ENCODE data around the gene SDF4. TPM values are rescaled to one million over a fixed set of nuclear protein-coding genes. Genes with fewer than 3 reads are reported as not detected.
A peak's percentile ranks its signal among the peaks of the same experiment; 100 is the strongest.

SDF4 gene
- total and polyA plus RNA-seq, 2 of the 13 experiments (the other 11 are each of a cell fraction or from before 2014, with no cell fraction given) = 80.8 to 107 TPM

DNA sequence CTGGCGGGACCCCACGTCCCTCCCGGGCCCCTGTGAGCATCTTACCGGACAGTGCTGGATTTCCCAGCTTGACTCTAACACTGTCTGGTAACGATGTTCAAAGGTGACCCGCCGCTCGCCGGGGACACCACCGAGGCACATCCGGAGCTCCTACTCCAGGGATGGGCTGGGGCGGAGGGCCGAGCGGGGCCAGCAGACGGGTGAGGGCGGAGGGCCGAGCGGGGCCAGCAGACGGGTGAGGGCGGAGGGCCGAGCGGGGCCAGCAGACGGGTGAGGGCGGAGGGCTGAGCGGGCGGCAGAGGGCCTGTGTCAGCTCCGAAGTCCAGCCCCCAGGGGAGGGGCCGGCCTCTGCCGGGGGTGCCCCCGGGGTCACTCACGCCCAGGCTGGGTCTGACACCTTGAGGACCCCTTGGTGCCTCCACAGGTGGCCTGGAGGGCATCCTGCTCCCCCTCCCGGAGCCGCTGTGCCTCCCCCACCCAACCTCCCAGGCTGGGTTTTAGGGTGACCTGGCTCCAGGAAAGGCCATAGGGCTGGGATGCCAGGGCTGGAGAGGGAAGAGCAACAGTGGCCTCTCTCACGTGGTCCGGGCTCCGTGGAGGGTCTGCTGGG, 63.9 kb downstream of the SDF4 start (continued):
- TF ChIP-seq, protein P1, sequence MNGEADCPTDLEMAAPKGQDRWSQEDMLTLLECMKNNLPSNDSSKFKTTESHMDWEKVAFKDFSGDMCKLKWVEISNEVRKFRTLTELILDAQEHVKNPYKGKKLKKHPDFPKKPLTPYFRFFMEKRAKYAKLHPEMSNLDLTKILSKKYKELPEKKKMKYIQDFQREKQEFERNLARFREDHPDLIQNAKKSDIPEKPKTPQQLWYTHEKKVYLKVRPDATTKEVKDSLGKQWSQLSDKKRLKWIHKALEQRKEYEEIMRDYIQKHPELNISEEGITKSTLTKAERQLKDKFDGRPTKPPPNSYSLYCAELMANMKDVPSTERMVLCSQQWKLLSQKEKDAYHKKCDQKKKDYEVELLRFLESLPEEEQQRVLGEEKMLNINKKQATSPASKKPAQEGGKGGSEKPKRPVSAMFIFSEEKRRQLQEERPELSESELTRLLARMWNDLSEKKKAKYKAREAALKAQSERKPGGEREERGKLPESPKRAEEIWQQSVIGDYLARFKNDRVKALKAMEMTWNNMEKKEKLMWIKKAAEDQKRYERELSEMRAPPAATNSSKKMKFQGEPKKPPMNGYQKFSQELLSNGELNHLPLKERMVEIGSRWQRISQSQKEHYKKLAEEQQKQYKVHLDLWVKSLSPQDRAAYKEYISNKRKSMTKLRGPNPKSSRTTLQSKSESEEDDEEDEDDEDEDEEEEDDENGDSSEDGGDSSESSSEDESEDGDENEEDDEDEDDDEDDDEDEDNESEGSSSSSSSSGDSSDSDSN (CRISPR knock-in tag; IDR thresholded peaks at IDR 0.05) = peak; percentile 59
- peak; percentile 51; the same call in 1 of the 2 replicates for TF ChIP-seq ETV5 (CRISPR knock-in tag; IDR thresholded peaks at IDR 0.05; ENCODE audit: borderline replicate concordance)
- TF ChIP-seq NR3C1 (CRISPR knock-in tag; IDR thresholded peaks at IDR 0.05) = no peak
- TF ChIP-seq, protein P2, sequence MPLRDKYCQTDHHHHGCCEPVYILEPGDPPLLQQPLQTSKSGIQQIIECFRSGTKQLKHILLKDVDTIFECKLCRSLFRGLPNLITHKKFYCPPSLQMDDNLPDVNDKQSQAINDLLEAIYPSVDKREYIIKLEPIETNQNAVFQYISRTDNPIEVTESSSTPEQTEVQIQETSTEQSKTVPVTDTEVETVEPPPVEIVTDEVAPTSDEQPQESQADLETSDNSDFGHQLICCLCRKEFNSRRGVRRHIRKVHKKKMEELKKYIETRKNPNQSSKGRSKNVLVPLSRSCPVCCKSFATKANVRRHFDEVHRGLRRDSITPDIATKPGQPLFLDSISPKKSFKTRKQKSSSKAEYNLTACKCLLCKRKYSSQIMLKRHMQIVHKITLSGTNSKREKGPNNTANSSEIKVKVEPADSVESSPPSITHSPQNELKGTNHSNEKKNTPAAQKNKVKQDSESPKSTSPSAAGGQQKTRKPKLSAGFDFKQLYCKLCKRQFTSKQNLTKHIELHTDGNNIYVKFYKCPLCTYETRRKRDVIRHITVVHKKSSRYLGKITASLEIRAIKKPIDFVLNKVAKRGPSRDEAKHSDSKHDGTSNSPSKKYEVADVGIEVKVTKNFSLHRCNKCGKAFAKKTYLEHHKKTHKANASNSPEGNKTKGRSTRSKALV (CRISPR knock-in tag; IDR thresholded peaks at IDR 0.05) = no peak
- TF ChIP-seq, protein P3, sequence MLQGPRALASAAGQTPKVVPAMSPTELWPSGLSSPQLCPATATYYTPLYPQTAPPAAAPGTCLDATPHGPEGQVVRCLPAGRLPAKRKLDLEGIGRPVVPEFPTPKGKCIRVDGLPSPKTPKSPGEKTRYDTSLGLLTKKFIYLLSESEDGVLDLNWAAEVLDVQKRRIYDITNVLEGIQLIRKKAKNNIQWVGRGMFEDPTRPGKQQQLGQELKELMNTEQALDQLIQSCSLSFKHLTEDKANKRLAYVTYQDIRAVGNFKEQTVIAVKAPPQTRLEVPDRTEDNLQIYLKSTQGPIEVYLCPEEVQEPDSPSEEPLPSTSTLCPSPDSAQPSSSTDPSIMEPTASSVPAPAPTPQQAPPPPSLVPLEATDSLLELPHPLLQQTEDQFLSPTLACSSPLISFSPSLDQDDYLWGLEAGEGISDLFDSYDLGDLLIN (CRISPR knock-in tag; IDR thresholded peaks at IDR 0.05; ENCODE audit: borderline replicate concordance) = no peak
- no peak for TF ChIP-seq HCFC1 (IDR thresholded peaks at IDR 0.05; ENCODE audit: low read depth, low read length)
- TF ChIP-seq SETDB1 (CRISPR knock-in tag; IDR thresholded peaks at IDR 0.05; ENCODE audit: borderline replicate concordance) = no peak
- TF ChIP-seq, protein P4, sequence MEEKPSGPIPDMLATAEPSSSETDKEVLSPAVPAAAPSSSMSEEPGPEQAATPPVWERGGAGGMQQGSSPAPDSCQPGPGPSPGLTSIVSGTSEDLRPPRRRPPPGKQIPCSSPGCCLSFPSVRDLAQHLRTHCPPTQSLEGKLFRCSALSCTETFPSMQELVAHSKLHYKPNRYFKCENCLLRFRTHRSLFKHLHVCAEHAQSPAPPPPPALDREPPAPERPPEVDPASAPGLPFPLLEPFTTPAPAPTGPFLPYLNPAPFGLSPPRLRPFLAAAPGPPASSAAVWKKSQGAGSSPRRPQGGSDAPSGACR (CRISPR knock-in tag; IDR thresholded peaks at IDR 0.05) = no peak
- peak; percentile 38; the same call in 1 of the 2 replicates for TF ChIP-seq RXRB (CRISPR knock-in tag; IDR thresholded peaks at IDR 0.05; ENCODE audit: borderline replicate concordance)
- TF ChIP-seq, protein P5, sequence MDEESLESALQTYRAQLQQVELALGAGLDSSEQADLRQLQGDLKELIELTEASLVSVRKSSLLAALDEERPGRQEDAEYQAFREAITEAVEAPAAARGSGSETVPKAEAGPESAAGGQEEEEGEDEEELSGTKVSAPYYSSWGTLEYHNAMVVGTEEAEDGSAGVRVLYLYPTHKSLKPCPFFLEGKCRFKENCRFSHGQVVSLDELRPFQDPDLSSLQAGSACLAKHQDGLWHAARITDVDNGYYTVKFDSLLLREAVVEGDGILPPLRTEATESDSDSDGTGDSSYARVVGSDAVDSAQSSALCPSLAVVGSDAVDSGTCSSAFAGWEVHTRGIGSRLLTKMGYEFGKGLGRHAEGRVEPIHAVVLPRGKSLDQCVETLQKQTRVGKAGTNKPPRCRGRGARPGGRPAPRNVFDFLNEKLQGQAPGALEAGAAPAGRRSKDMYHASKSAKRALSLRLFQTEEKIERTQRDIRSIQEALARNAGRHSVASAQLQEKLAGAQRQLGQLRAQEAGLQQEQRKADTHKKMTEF (CRISPR knock-in tag; IDR thresholded peaks at IDR 0.05) = peak; percentile 2; the same call in 1 of the 2 replicates
- no peak for TF ChIP-seq JUN (CRISPR knock-in tag; IDR thresholded peaks at IDR 0.05)
- no peak for TF ChIP-seq ZNF674 (CRISPR knock-in tag; IDR thresholded peaks at IDR 0.05; ENCODE audit: low read depth)
- TF ChIP-seq SAP130 (CRISPR knock-in tag; IDR thresholded peaks at IDR 0.05; ENCODE audit: low read depth) = 0 out of 2 replicates have a peak, but pooled peaks have one; percentile 21
- no peak for TF ChIP-seq ZNF460 (CRISPR knock-in tag; IDR thresholded peaks at IDR 0.05; ENCODE audit: borderline replicate concordance)
- TF ChIP-seq ZFX (CRISPR knock-in tag; IDR thresholded peaks at IDR 0.05; ENCODE audit: low read depth) = no peak; the same call in 1 of the 2 replicates
- TF ChIP-seq GABPA (IDR thresholded peaks at IDR 0.05; ENCODE audit: low read depth, low read length) = no peak
- no peak for TF ChIP-seq GABPA (CRISPR knock-in tag; IDR thresholded peaks at IDR 0.05; ENCODE audit: low read depth)
- no peak for TF ChIP-seq RBAK (CRISPR knock-in tag; IDR thresholded peaks at IDR 0.05)
- TF ChIP-seq, protein P6, sequence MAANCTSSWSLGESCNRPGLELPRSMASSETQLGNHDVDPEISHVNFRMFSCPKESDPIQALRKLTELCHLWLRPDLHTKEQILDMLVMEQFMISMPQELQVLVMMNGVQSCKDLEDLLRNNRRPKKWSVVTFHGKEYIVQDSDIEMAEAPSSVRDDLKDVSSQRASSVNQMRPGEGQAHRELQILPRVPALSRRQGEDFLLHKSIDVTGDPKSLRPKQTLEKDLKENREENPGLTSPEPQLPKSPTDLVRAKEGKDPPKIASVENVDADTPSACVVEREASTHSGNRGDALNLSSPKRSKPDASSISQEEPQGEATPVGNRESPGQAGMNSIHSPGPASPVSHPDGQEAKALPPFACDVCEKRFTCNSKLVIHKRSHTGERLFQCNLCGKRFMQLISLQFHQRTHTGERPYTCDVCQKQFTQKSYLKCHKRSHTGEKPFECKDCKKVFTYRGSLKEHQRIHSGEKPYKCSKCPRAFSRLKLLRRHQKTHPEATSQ (CRISPR knock-in tag; IDR thresholded peaks at IDR 0.05; ENCODE audit: borderline replicate concordance) = no peak
- TF ChIP-seq HDAC1 (CRISPR knock-in tag; IDR thresholded peaks at IDR 0.05) = no peak
- no peak for TF ChIP-seq ZNF772 (CRISPR knock-in tag; IDR thresholded peaks at IDR 0.05)
